ENCODE measurements around the gene EIF1AX. TPM values are rescaled to one million over a fixed set of nuclear protein-coding genes. Genes with fewer than 3 reads are reported as not detected.

Gene EIF1AX
- total and polyA plus RNA-seq, 2 of the 13 experiments (the other 11 are each of a cell fraction or from before 2014, with no cell fraction given), result 35.1 to 82.7 TPM

DNA sequence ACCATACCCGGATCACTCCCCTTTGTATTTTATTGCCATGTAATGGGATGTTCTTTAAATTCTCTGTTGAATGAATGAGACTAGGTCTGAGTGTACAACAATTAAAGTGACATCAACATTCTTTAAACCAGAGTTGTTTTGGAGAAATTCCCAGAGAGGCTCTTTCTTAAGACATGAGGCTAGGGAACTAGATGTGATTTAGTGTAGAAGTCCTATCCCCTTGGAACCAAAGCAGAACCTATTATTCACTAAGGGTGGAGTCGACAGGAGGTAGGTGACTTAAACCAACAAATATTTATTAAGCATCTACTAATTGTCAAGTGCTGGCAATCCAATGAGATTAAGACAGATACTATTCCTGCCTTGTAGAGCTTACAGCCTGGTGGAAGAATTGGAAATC is 1.7 kb downstream of the EIF1AX start:
- peak overlapping the region; percentile 80 to 89 (median 87); a peak in 5 of 6 replicates for H3K4me3 ChIP-seq (replicated peaks in 1 of 3; ENCODE audit: insufficient read depth in 1 of 3, low read depth in 2 of 3, low read length in 3 of 3)
- no peak for ATAC-seq
- peaks cover 41% of the 10 kb centered on the region for H3K79me2 ChIP-seq (ENCODE audit: insufficient read depth, low read length)
- peak overlapping the region; percentile 43; the same call in 1 of the 2 replicates for H3K9ac ChIP-seq (ENCODE audit: insufficient read depth, low read depth, low read length)
- no peak for DNase-seq (ENCODE audit: low spot score)
- no peaks in the 10 kb centered on the region for H3K27me3 ChIP-seq (ENCODE audit: control insufficient read depth in 1 of 2, insufficient read depth in 2 of 2, low read length in 2 of 2)
- intact Hi-C loops (cut with micrococcal nuclease; ENCODE audit: unreplicated experiment) (no loop called here), in situ Hi-C loops (cut with HindIII; ENCODE audit: extremely low pct_ligation_motif_present, low pct_unique_long_range_greater_than_20kb) (no loop called here)
- ChIA-PET CTCF (ENCODE audit: low intra/inter-chr PET ratio, low total read pairs) (no interaction called here), POLR2A (no interaction called here)
- H3K9me3 ChIP-seq (ENCODE audit: low read length), result no peaks in the 10 kb centered on the region
- peaks cover 26% of the 10 kb centered on the region for H4K20me1 ChIP-seq (ENCODE audit: insufficient read depth, low read length)
- BruUV-seq (replicated peaks), result no TSS peak
- FAIRE-seq, result no peak
- no peak overlapping the region for H2AFZ ChIP-seq (ENCODE audit: low read length)
- peak overlapping the region; percentile 70 for H3K4me2 ChIP-seq (ENCODE audit: low read depth, low read length)
- H3K36me3 ChIP-seq (replicated peaks in 1 of 2; ENCODE audit: control insufficient read depth in 1 of 2, insufficient read depth in 2 of 2, low read length in 2 of 2), result peaks cover 4 to 12% of the 10 kb centered on the region in 2 experiments; a peak in 2 of 5 replicates
- H3K4me1 ChIP-seq (ENCODE audit: insufficient read depth, low read length), result peaks cover 53% of the 10 kb centered on the region
- 29% methylated on average over 2 of the region's 2 CpGs for WGBS (ENCODE audit: low lambda C conversion rate)
- TF ChIP-seq ZNF737 (CRISPR knock-in tag; IDR thresholded peaks at IDR 0.05; ENCODE audit: borderline replicate concordance) (no peak), ZFY (CRISPR knock-in tag; IDR thresholded peaks at IDR 0.05) (no peak), NFIC (IDR thresholded peaks at IDR 0.05; ENCODE audit: low read length) (no peak), ZNF816 (CRISPR knock-in tag; IDR thresholded peaks at IDR 0.05; ENCODE audit: borderline replicate concordance) (no peak), U2AF1 (optimal IDR thresholded peaks at IDR 0.05; ENCODE audit: low read depth, low read length) (no peak), MEIS1 (CRISPR knock-in tag; IDR thresholded peaks at IDR 0.05; ENCODE audit: borderline replicate concordance) (no peak), ZNF367 (CRISPR knock-in tag; IDR thresholded peaks at IDR 0.05; ENCODE audit: borderline replicate concordance) (no peak), HES4 (CRISPR knock-in tag; IDR thresholded peaks at IDR 0.05; ENCODE audit: borderline replicate concordance) (no peak), HHEX (CRISPR knock-in tag; IDR thresholded peaks at IDR 0.05) (no peak), ZNF329 (CRISPR knock-in tag; IDR thresholded peaks at IDR 0.05; ENCODE audit: low read depth) (no peak), ZNF713 (CRISPR knock-in tag; IDR thresholded peaks at IDR 0.05) (no peak), ZSCAN12 (CRISPR knock-in tag; IDR thresholded peaks at IDR 0.05) (no peak), RCOR2 (CRISPR knock-in tag; IDR thresholded peaks at IDR 0.05) (no peak), MXD4 (CRISPR knock-in tag; IDR thresholded peaks at IDR 0.05) (no peak), ELF3 (CRISPR knock-in tag; IDR thresholded peaks at IDR 0.05) (no peak), FOXM1 (CRISPR knock-in tag; IDR thresholded peaks at IDR 0.05) (no peak)
- TF ChIP-seq, protein P1, sequence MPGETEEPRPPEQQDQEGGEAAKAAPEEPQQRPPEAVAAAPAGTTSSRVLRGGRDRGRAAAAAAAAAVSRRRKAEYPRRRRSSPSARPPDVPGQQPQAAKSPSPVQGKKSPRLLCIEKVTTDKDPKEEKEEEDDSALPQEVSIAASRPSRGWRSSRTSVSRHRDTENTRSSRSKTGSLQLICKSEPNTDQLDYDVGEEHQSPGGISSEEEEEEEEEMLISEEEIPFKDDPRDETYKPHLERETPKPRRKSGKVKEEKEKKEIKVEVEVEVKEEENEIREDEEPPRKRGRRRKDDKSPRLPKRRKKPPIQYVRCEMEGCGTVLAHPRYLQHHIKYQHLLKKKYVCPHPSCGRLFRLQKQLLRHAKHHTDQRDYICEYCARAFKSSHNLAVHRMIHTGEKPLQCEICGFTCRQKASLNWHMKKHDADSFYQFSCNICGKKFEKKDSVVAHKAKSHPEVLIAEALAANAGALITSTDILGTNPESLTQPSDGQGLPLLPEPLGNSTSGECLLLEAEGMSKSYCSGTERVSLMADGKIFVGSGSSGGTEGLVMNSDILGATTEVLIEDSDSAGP (CRISPR knock-in tag; IDR thresholded peaks at IDR 0.05; ENCODE audit: borderline replicate concordance), result no peak
- TF ChIP-seq, protein P2, sequence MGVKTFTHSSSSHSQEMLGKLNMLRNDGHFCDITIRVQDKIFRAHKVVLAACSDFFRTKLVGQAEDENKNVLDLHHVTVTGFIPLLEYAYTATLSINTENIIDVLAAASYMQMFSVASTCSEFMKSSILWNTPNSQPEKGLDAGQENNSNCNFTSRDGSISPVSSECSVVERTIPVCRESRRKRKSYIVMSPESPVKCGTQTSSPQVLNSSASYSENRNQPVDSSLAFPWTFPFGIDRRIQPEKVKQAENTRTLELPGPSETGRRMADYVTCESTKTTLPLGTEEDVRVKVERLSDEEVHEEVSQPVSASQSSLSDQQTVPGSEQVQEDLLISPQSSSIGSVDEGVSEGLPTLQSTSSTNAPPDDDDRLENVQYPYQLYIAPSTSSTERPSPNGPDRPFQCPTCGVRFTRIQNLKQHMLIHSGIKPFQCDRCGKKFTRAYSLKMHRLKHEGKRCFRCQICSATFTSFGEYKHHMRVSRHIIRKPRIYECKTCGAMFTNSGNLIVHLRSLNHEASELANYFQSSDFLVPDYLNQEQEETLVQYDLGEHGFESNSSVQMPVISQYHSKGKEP (CRISPR knock-in tag; IDR thresholded peaks at IDR 0.05), result no peak
- TF ChIP-seq, protein P3, sequence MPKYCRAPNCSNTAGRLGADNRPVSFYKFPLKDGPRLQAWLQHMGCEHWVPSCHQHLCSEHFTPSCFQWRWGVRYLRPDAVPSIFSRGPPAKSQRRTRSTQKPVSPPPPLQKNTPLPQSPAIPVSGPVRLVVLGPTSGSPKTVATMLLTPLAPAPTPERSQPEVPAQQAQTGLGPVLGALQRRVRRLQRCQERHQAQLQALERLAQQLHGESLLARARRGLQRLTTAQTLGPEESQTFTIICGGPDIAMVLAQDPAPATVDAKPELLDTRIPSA (CRISPR knock-in tag; IDR thresholded peaks at IDR 0.05; ENCODE audit: borderline replicate concordance), result no peak
- no peak overlapping the region for H3K27ac ChIP-seq (ENCODE audit: extremely low read length, insufficient read depth, low read length)
